TTC549 (cell line): Measurements from ENCODE around the gene CNPY4.
A peak's percentile ranks its signal among the peaks of the same experiment; 100 is the strongest.

Source experiments
- FAIRE-seq: peaks from 2 replicates; lab custom pipeline; 2012; peaks lifted over from hg19 to GRCh38; lab: Jason Lieb, UNC

CNPY4 gene

DNA sequence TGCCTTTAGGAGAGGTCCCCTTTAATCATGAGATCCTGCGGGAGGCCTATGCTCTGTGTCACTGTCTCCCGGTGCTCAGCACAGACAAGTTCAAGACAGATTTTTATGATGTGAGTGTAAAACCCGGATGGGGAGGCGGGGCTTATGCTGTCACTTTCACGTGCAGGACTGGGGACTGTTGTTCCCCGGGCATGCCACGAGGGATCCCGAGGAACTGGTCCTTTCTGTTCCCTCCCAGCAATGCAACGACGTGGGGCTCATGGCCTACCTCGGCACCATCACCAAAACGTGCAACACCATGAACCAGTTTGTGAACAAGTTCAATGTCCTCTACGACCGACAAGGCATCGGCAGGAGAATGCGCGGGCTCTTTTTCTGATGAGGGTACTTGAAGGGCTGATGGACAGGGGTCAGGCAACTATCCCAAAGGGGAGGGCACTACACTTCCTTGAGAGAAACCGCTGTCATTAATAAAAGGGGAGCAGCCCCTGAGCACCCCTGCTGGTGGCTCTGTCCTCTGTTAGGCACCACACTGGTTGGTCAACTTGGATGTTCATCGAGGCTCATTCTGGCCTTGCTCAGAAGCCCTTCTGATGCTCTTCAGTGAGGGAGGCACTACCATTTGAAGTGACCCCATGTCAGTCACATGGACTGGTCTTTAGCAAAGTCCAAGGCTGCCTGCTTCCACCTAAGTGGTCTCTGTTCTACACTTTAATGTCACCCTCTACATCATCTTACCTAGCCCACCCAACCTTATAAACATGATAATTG is 27.8 kb upstream of the CNPY4 start:
- no peak for FAIRE-seq

DNA sequence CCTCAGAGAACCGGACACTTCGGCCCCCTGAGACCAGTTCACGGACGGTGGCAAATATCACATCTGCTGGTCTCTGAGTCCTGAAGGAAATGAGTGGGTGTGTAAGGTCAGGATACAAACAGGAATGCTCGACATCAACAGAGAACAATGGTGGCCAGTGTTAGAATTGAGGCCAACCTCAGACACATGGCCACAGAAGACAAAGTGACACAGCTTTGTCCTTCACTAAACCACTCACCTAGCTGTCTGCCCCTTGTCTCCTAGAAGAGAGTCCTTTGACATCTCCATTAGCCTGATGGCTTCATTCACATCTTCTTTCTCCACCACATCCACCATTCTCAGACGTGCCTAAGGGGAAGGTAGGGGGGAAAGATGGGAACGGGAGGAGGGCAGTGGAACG is 26.4 kb upstream of the CNPY4 start:
- FAIRE-seq: no peak

DNA sequence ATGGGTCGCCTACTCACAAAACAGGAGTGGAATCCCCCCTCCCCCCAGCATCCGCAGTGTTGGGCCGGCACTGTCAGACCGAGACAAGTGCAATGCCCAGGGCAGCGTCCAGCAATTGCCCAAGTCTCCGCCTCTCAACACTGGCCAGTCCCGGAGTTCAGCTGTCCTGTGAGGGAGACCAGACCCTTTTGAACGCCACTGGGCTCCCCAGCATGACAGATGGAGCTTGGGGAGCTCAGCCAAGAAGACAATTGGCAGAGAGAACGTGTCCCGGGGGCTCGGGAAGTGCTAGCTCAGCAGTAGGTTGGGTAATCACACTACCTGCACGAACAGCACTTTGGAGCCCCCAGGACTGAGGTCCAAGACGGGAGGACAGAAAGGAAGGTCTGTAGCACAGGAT is 25.9 kb upstream of the CNPY4 start:
- FAIRE-seq: no peak

DNA sequence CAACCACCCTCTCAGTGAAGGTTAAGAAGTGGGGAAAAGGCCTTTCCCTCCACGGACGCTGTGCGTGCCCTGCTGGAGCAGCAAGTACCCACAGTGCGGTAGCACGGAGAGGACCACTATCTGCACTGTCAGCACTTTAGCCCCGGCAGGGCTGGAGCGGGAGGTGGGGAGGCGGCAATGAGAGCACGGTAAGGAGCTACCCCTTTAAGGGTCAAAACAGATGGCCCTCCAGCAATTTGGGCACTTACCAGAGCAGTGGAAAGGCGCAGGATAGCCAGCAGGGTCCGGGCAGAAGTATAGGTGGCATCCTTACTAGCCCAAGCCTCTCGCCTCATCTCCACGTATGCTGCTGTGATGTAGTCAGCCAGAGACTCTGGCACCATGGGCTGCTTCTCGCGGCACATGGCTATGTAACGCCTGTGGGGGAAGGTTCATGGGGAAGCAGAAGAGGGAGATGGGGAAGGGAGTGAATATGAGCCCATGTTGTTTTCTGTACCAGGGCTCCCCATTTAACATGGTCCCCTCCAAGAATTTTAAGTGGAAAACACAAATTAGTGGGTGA is 25.4 kb upstream of the CNPY4 start:
- FAIRE-seq: no peak

DNA sequence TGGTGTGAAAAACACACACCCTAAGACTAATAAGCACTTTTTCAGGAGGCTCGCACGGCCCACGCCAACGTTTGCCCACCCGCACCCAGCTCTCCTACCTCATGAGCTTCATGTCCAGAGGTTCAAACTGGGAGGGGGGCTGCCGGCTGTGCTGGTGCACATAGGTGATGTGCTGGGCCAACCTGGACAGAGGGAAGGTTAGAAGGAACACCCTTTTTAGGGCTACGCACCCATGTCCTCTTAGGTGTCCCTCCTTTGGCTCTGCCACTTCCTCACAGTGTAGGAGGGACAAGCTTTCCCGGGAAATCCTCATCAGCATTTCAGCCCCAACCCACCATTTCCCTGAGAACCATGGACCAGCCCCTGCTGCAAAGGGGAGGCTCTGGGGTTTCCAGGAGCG is 24.1 kb upstream of the CNPY4 start:
- no peak for FAIRE-seq

DNA sequence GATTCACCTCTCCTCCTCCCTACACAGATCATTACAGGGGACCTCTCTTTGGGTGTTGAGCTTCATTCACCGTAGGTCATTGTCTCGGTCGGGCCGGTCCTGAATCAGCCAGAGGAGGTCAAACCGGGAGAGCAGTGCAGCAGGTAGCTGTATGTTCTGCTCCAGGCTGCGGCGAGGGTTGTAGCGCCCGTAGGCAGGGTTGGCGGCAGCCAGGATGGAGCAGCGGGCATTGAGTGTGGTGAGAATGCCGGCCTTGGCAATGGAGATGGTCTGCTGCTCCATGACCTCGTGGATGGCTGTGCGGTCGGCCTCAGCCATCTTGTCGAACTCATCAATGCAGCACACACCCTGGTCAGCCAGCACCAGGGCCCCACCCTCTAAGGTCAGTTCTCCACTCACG is 23.7 kb upstream of the CNPY4 start:
- FAIRE-seq: no peak

DNA sequence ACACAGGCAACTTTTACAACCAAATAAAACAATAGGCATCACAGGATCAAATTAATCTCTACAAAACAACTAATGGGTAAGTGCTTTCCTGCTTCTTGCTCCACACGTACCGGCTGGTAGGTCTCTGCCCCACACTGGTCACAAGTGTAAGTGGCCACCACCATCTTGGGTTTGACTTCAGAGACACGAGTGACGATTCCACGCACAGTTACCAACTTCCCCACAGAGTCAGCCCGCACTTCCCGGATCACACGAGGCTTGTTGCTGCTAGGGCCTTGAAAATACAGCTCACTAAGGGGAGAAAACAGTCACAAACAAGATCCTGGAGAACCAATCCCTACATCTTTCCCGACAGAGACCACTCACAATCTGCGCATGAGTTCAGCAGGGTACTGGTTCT is 20.5 kb upstream of the CNPY4 start:
- no peak for FAIRE-seq

DNA sequence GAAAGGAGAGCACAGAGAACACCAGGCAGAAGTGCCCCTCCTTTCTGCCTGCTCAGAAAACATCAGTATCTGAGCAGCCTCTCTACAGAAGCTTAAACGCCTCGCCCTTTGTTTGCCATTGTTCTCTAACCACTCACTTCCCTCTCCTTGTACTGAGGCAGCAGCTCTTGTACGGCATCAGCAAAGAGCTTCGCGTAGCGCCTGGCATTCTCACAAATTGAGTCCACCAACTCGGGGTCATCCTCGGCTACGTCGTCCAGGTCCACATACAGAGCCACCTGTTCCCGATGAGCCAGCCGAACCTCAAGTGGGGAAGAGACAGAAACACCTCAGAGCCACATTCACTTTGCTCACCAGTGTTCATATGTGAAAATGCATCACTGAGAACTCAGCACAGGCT is 20.0 kb upstream of the CNPY4 start:
- no peak for FAIRE-seq

DNA sequence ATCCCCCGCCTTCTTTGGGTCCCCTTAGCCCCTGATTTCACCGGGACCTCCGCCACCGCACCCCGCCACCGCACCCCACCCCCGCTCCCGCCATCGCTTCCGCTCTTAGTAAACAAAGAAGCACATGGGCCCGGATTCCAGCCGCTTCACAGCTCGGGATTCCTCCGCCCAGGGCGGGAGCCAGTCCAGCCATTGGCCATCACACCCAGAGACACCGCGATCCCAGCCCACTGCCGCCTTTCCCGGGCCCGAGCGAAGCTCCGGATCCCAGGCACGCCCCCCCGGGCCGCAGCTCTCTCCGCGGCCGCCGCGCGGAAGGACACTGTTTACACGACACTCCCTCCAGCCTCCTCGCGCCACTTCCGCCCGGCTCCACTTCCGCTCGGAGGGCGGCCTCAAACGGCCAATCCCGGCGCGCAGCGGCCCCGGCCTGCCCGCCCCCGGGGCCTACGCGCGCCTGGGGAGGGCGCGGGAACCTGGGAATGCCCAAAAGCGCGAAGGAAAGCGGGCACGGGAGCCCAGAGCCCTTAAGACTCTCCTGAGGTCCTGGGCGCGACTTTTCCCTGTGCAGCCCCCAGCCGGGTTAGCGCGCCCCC is 18.9 kb upstream of the CNPY4 start:
- FAIRE-seq: no peak

DNA sequence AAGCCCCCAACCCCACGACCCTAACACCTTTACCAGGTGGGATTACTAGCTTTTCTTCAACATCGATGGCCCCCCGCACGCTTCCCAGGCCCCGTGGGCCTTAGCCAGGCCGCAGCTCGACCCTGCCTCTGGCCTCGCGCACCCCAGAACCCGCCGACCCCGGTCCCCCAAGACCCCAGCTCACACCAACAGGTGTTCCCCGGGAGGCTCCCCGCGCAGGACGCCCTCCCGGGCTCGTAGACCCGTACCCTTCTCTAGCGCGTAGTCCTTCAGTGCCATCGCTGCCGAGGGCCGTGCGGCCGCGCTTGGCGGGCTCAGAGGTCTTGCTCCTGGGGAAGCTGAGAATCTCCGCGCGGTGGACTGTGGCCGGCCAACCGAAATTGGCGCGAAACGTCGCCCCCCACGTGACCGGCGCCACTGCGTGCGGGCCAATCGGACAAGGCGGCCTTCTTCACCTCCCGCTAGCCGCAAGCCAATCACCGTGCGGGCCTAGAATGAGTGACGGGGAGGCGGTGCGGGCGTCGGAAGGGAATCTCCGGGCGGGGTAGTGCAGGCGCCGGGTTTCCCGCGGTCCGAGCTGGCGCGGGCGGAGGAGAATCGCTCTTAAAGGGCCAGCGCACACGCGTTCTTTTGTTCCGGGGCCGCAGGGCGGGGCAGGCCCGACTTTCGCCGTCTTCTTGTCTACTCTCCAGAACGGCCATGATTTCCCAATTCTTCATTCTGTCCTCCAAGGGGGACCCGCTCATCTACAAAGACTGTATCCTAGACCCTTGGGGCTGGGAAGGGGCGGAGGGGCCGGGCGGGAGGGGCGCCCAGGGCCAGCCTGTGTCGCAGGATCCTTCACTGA is 18.2 kb upstream of the CNPY4 start, which contains the start of the genes AP4M1 and MCM7:
Gene AP4M1 (plus strand): TSS at position 628 of the 847 bp plus-strand sequence. CDS start 72 bp downstream, at position 700.
Gene MCM7 (minus strand): TSS at position 382 of the 847 bp plus-strand sequence. CDS start 103 bp downstream, at position 279.
- peak; percentile 39 for FAIRE-seq

DNA sequence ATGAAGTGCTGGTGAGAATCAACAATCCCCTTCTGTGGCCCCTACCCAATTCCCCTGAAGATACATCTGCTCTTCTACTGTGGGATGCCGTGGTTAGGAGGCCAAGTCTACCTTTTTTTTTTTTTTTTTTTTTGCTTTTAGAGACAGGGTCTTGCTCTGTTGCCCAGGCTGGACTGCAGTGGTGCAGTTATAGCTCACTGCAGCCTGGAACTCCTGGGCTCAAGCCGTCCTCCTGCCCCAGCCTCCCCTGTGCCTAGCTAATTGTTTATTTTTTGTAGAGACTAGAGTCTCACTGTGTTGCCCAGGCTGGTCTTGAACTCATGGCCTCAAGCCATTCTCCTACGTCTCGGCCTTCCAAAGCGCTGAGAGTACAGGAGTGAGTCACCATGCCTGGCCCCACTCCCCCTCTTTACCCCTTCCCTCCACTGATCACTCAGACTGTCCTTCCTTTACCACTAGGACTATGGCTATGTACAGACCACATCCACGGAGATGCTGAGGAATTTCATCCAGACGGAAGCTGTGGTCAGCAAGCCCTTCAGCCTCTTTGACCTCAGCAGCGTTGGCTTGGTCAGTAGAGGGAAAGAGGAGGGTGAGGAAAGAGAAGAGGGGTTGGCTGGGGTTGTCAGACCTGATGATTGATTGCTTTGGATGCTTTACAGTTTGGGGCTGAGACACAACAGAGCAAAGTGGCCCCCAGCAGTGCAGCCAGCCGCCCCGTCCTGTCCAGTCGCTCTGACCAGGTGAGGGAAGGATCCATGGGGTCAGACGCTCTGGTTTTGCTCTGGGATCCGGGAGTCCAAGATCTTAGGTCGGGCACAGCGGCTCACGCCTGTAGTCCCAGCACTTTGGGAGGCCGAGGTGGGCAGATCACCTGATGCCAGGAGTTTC is 16.2 kb upstream of the CNPY4 start:
- no peak for FAIRE-seq

DNA sequence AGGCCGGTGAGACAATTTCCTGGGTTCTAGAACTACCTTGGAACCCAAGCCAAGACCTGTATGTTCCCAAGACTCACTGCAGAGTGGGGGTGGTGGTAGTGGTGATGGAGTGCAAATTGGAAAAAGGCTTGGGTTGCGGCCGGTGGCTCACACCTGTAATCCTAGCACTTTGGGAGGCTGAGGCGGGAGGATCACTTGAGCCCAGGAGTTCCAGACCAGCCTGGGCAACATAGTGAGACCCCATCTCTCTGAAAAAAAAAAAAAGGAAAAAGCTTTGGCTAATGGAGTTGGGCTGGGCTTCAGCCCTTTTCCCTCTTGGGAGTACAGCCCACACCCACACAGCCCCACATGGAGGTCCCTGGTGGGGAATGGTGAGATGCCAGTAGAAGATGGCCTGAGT is 13.9 kb upstream of the CNPY4 start:
- FAIRE-seq: no peak

DNA sequence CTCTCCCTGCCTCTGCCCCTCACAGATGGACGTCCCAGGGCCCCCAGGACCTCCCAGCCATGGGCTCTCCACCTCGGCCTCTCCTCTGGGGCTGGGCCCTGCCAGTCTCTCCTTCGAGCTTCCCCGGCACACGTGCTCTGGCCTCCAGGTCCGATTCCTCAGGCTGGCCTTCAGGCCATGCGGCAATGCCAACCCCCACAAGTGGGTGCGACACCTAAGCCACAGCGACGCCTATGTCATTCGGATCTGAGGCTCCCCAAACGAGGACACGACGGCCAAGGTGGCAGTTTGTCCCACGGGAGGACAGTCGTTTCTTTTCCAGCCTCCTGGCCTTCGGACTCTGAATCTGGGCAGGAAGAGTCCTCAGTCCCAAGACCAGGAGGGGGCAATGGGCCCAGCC is 12.8 kb upstream of the CNPY4 start:
- FAIRE-seq: no peak

DNA sequence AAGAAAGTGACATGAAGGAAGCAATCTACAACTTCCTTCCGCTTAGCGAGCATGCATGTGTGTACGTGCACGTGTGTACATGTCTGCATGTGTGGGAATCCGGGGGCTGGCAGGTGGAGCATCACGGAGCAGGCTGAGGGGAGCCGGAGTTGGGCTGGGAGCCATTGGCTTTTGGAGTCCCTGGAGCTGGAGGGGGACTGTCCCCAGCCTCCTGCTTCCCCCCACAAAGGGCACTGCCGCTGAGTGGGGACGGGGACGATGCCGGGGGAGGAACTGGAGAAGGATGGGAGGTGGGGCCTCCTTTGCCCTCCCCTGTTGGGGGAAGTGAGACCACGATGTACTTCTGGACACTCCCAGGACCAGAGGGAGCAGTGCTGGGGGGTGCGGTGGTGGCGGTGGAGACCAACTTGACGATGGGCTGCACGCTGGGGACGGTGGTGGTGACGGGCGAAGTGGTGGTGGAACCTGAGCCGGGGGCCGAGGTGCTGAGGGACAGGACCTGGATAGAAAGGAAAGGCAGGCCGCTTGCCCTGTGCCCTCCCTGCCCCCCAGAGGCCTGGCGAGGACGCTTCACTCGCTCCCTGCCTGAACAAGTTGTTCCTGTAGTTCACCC is 12.2 kb upstream of the CNPY4 start:
- FAIRE-seq: no peak

DNA sequence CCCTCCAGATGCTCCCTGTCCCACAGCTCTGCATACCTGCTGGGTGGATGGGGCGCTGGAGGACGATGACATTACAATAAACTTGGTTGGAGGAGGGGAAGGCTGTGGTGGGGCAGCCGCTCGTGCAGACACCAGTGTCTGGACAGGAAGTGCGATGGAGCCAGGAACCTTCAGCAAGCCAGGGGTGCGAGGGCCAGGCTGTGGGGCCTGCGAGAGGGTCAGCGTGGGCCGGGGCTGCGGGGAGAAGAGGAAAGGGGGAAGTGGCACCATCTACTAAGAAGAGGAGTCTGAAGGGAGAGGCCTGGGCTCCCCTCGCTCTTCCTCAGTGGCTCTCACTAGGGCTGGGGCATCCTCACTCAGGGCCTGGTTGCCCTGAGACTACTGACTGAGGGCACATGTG is 11.5 kb upstream of the CNPY4 start:
- FAIRE-seq: no peak

DNA sequence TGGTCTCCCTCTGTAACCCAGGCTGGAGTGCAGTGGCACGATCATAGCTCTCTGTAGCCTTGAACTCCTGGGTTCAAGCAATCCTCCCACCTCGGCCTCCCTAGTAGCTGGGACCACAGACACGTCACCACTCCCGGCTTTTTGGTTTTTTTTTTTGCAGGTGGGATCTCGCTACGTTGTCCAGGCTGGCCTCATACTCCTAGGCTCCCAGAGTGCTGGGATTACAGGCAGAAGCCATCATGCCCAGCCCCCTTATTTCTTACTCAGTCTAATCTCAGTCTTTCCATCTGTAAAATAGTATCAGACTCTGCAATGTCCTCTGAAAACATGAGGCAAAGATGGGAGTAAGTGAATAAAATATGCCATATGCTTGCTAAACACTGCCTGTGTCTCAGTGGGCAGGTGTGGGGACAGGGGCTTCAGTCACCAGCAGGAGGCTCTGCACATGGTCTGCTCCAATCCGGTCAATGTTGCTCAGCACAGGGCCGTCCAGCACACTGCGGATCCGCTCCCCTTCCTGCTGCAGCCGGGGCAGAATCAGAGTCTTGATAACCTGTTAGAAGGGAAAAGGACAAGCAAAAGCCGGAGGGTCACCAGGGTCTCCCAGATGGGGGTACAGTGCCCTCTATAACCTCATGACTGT is 9.8 kb upstream of the CNPY4 start:
- no peak for FAIRE-seq

DNA sequence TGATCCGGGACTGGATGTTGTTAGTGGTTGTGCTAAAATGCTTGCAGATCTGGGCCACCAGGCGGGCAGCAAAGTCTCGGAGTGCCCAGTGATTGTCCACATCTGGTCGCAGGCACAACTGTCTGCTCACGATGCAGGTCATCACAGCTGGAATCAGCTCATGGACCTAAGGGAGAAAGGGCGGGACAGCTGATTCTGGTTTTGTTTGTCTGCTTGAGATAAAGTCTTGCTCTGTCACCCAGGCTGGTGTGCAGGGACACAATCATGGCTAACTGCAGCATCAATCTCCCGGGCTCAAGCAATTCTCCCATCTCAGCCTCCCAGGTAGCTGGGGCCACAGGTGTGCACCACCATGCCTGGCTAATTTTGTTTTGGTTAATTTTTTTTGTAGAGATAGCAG is 8.3 kb upstream of the CNPY4 start:
- no peak for FAIRE-seq

DNA sequence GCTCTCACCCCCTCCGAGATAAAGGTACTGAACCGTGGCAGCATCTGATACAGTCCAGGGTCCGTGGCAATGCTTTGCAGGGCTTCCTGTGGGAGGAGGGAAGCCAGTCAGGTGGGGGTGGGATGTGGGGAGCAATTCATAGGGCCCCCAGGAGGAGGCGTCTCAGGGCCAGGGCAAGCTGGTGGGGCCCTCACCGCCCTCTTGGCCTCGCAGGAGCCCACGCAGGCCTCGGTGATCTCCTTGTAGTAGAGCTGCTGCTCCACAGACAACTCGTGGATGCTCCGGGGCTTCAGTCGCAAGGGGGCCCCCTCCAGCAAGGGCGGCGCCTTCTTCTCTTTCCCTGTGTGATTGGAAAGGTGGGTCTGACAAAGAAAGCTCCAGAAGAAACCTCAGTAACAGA is 7.5 kb upstream of the CNPY4 start:
- FAIRE-seq: no peak

DNA sequence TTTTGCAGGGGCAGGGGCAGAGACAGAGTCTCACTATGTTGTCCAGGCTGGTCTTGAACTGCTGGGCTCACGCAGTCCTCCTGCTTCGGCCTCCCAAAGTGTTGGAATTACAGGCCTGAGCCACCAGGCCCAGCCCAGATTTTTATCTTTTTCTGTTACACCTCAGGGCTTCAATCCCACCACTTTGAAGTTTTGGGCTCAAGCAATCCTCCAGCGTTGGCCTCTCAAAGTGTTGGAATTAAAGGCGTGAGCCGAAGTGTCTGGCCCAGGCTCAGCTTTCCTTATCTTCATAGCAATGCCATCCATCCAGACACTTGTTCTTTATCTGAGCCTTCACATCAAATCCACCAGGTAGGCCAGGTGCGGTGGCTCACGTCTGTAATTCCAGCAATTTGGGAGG is 4.4 kb upstream of the CNPY4 start:
- no peak for FAIRE-seq

DNA sequence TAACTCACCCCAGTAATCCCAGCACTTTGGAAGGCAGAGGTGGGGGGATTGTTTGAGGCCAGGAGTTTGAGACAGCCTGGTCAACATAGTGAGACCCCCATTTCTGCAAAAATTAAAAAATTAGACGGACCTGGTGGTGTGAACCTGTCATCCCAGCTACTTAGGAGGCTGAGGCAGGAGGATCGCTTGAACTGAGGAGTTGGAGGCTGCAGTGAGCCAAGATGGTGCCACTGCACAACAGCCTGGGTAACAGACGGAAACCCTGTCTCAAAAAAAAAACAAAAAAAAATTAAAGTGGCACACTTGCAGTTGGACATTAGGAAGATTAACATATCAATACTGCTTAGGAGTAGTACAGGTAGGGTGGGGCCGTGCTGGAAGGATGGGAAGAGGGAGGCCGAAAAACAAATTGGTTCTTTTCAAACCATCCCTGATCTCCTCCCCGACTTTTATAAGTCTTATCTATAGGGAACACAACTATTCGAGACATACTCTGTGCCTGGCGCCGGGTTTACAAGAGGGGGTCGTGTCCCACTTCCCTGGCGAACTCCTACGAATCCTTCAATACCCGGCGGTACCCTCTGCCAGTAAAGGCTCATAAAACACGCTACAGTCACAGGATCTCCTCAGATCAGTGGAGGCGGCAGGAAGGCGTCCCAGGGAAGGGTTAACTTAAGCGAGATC is 904 bp upstream of the CNPY4 start:
- no peak for FAIRE-seq
